Measurements from ENCODE around the gene RAVER1.

DNA sequence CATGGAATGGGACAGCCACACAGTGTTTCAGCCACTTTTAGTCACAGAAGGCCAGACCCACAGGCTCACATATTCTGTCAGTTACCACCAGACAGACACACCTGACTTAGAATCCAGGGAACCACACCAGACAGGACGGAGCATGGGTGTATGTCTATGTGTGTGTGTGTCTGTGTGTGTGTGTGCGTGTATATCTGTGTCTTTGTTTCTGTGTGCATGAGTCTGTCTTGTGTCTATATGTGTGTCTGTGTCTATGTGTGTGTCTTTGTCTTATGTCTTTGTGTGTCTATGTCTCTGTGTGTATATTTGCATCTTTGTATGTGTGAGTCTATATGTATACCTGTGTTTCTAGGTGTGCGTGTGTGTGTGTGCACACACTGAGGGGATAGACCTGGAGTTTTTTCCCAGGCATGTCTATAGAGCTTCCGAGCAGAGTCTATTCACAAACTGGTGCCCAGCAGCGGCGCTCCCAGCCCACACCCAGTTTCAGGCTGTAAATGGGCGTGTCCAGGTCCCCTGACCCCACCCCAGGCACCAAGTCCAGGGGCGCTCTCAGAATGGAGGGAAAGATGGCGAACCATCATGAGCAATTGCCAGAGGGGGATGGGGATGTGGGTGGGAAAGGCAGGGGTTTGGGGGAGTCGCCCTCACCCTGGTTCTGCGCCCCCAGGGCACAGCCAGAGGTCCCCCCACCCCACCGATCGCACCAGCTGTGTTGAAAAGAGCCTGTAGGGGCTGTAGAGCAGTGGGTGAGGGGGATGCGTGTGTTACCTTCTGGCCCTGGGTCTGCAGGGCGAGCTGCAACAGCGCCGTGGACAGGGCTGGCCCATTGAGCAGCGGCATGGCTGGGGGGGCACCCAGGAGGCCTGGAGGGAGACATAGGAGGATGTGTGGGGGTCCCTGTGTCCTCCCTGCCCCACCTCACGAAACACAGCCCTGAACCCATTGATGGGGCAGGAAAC, 11.2 kb downstream of the RAVER1 start:
- TF ChIP-seq EZH2phosphoT487 (IDR thresholded peaks at IDR 0.05; ENCODE audit: borderline replicate concordance, low read depth, low read length), result no peak
- TF ChIP-seq, protein P1, sequence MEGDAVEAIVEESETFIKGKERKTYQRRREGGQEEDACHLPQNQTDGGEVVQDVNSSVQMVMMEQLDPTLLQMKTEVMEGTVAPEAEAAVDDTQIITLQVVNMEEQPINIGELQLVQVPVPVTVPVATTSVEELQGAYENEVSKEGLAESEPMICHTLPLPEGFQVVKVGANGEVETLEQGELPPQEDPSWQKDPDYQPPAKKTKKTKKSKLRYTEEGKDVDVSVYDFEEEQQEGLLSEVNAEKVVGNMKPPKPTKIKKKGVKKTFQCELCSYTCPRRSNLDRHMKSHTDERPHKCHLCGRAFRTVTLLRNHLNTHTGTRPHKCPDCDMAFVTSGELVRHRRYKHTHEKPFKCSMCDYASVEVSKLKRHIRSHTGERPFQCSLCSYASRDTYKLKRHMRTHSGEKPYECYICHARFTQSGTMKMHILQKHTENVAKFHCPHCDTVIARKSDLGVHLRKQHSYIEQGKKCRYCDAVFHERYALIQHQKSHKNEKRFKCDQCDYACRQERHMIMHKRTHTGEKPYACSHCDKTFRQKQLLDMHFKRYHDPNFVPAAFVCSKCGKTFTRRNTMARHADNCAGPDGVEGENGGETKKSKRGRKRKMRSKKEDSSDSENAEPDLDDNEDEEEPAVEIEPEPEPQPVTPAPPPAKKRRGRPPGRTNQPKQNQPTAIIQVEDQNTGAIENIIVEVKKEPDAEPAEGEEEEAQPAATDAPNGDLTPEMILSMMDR (conservative IDR thresholded peaks at IDR 0.05; ENCODE audit: low read length), result no peak

Data from OCI-LY7 (cell line).